GM12891 (cell line): Measurements from ENCODE around the gene IRX5.

ENCODE experiments used
- POLR2A ChIP-seq: IDR thresholded peaks from 2 replicates; pipeline ENCODE4 v1.6.1; 2011; ENCODE audit warnings: low read depth, low read length, control low read depth
- POLR2AphosphoS5 ChIP-seq: IDR thresholded peaks from 2 replicates; pipeline ENCODE4 v1.6.1; 2011; ENCODE audit warnings: low read depth, low read length, control low read depth
- TAF1 ChIP-seq: IDR thresholded peaks from 2 replicates; pipeline ENCODE4 v1.6.1; 2011; ENCODE audit warnings: low read depth, low read length, control low read depth

- TF ChIP-seq POLR2A (no peak), TAF1 (no peak), POLR2AphosphoS5 (no peak)
Observed at GRCh38 chr16:54952195-54952594, 21.5 kb downstream of the IRX5 start.
